Stimulated activated CD4-positive, alpha-beta T cell treated with anti-CD3 and anti-CD28 coated beads, Interleukin-15, amount 100 ng/mL, for 48 hours (primary cell): ENCODE measurements around the gene LRCOL1.

Experiments used
- DNase-seq, 2 donors: peaks; one replicate each; pipeline ENCODE4 v3.0.0-alpha.2; 2020; ENCODE audit warnings: low read depth in 2 of 2

LRCOL1 gene

DNA sequence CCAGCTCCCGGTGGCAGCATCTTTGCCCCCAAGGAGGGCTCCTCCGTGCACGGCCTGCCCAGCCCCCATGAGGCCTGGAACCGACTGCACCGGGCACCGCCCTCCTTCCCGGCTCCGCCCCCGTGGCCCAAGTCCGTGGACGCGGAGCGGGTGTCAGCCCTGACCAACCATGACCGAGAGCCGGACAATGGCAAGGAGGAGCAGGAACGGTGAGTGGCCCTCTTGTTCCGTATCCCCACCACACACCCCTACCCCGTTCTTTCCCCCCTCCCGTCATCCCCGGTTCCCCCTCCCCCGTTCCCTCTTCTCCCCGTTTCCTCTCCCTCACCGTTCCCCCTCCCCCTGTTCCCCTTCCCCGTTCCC lies 28.3 kb downstream of the LRCOL1 start:
- no peak for DNase-seq

DNA sequence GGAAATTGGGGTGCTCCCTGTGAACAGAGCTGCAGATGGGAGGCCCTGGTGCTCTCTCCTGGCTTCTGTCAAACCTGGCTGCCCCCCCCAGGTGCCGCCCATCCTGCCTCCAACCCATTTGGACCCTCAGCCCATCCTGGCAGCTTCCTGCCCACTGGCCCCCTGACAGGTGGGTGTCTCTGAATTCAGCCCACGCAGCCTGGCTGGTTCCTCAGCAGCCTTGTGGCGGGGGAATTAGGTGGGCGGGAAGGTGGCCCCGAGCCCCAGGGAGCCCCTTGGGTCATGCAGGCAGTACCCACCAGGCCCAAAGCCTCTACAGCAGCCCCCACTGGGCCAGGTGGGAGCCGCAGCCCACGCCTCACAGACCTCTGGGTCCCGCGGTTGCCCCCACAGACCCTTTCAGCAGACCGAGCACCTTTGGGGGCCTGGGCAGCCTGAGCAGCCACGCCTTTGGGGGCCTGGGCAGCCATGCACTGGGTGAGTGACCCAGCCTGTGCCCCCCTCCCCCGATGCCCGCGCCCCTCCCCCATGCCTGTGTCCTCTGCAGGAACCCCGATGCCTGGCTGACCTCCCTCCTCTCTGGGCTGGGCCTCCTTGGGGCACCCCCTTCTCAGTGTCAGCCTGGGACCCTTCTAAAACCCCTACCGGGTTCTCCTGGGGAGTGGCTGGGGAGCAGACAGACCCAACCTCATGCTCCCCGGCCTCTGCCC lies 28.9 kb downstream of the LRCOL1 start:
- no peak for DNase-seq

DNA sequence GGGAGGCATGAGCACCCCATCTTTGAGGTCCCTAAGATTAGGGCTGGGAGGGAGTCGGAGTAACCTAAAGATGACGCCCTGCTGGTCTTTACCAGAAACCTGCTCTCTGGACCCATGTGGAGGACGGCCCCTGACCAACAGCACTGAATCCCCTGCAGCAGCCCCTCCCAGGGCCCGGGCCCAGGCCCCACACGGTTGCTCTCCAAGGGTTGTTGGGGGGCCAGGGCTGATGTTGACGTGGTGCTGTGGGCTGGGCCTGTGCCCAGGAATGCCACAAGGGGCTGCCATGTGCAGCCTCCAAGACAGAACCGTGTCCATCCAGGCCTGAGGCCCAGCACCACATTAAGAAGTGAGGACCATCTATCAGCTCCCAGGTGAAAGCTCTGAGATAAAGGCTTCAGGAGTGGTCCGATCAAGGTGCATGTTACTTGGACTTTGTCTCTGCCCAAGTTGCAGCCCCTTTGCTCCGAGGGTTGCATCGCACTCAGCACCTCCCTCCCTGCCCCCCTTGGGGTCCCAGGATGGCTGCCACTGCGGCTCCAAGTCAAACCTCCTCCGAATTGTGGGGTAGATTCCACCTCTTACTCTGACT lies 29.6 kb downstream of the LRCOL1 start:
- DNase-seq, result no peak

DNA sequence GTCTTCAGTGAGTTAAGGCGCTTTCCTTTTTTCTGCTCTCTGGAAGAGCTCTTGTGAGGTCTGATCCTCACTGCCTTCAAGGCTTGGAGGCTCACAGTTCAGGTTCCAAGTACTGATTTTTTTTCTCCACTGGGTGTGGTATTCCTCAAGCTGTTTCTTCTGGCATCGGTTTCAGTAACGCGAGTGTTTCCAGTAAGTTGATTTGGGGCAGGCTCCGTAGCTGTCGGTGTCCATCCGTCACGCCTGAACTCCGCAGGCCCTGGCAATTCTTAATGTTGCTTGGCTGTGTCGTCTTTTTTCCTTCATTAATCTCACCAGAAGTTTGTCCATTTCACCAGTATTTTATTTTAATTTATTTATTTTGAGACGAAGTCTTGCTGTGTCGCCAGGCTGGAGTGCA lies 30.6 kb downstream of the LRCOL1 start:
- no peak for DNase-seq

DNA sequence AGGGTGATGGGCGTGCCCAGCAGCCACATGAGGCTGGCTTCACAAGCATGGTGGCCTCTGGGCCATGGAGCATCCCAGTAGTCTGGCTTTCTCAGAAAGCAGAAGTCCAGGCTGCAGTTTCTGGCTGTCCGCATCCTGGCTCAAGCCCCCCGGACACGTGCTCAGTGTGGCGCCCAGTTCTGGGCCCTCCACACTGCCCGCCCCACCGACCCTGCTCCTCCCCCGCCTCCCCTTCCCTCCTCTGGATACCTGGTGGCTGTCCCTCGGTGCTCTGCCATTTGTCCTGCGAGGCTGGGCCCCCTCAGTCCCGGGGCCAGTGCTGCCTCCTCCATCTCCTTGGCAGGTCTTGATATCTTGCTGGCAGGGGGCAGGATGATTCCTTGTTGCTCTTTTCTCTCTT lies 31.6 kb downstream of the LRCOL1 start:
- DNase-seq, result no peak

DNA sequence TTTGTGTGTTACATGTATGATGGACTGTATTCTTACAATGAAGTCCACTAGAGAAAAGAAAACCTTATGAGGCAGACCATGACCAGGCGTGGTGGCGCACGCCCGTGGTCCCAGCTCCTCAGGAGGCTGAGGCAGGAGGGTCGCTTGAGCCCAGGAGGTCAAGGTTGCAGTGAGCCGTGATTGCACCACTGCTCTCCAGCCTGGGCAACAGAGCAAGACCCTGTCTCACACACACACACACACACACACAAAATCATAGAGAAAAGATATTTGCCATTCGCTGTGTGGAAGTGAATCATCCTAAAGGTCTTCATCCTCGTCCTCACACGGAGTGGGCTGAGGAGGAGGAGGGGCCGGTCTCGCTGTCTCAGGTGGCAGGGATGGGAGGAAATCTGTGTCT lies 32.3 kb downstream of the LRCOL1 start:
- DNase-seq, result no peak

DNA sequence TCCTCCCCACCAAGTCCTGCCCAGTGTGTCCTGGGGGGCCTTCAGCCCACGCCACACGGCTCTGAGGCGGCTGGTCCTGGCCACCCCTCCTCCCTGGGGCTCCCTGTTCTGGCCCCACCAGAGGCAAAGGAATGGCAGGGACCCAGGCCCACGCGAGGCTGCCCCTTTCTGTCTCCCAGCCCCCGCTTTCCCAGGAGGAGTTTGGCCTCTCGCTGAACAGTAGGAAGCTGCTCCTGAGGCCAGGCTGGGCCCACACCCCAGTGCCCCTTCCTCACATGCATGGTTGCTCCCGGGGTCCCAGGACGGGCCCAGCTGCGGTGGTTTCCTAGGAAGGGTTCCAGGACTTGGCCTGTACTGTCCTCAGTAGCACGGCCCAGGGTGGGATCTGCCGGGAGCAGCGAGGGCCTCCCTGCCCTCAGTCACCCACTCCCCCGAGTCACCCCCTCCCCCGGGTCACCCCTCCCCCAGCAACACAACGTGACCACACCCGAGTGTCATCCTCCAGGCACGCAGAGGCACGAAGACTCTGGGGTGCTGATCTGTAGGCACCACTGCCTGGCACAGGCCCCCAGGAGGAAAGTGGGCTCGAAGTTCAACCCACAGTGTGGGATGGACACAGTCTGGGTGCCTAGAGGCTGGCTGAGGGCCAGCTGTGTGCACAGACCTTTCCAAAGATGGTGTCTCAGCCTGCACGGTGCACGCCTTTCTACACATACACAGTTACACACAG lies 33.0 kb downstream of the LRCOL1 start:
- DNase-seq, result no peak

DNA sequence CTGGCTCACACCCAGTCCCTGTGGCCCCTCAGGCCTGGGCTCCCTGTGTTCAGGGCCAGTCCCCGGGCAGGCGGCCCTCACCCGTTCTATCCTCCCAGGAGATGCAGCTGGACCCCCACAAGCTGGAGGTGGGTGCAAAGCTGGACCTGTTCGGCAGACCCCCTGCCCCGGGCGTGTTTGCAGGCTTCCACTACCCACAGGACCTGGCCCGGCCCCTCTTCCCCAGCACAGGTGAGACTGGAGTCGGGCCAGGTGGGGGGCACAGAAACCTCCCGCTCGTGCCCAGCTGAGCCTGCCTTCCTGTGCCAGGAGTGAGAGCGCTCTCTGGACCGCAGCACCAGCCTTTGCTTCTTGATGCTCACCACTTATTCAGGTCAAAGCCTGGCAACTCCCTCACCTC lies 33.7 kb downstream of the LRCOL1 start:
- no peak for DNase-seq

DNA sequence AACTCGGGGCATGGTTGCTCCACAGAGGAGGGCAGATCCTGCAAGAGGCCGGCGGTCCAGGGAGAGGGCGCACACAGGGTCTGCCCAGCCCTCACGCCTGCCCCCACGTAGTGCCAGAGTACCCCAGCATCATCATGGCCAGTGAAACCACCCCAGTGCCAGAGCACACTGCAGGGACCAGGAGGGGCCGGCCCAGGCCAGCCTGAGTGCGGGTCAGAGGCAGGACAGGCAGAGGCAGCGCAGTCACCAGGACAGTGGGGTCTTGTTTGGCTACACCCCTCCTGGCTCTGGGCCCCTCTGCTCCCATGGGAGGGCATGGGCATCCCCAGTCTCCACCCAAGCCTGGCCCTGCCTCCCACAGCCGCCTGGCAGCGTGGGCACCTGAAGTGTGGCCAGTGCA lies 34.7 kb downstream of the LRCOL1 start:
- DNase-seq, result no peak

DNA sequence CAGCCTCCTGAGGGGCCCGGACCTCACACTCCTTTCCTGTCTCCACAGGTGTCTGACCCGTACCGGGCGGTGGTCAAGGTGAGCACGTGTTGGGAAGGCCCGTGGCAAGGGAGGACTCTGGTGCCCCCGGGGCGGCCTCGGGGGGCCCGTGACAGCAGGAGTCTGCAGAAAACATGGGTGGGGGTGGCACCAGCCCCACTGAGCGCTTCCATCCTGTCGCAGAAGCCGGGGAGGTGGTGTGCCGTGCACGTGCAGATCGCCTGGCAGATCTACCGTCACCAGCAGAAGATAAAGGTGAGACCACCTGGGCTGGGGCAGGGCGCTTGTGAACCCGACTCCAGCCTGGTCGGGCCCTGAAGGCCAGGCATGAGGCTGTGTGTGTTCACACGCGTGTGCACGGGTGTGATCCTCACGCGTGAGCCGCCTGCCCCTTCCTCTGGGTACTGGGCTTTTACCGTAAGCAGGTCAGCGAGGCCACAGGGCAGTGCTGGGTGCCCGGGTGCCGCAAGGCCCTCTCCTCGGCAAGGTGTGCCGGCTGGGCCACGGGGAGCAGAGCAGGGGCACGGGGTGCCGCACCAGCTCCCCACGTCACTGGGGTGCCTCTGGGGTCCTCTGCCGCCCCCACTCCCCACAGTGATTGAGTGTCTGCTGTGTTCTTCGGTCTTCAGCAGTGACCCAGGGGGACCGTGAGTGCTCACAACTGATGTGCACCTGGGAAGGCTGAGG lies 35.9 kb downstream of the LRCOL1 start:
- DNase-seq, result no peak

DNA sequence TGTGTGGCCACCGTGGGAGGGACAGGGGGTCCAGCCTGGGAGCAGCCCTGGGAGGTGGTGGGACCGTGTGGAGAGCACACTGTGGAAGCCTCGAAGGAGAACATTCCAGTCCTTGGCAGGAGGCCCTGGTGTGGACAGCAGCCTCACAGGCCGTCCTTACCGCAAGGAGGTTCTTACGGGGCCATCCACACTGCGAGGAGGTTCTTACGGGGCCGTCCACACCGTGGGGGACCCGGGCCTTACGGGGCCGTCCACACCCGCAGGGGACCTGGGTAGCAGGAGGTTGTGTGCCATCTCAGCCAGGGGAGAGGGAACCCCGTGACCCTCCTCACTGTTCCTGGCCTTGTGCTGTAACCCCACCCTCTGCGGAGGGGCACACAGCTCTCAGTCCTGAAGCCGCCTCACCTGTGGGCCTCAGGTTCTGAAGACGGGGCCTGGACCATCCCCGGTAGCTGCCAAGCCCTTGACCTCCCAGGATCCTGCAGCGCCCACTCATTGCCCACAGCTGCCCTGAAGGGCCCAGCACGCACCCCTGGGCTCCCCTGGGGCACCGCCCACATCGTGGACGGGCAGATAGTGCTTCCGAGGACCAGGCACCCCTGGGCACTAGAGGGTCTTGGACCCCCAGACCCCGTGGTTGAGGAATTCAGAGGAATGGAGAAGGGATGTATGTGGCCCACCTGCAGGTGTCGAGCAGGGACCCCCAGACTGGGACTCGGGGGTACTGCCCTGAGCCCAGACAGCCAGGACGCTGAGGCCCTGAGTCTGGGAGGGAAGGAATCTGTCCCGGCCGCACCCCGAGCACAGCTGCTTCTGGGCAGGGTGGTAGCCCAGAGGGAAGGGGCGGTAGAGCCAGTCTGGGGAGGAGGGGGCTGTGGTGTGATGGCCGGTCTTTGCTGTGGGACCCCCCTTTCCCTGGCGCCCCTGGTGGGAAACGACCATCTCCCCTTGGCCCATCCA lies 37.3 kb downstream of the LRCOL1 start:
- DNase-seq, result no peak

DNA sequence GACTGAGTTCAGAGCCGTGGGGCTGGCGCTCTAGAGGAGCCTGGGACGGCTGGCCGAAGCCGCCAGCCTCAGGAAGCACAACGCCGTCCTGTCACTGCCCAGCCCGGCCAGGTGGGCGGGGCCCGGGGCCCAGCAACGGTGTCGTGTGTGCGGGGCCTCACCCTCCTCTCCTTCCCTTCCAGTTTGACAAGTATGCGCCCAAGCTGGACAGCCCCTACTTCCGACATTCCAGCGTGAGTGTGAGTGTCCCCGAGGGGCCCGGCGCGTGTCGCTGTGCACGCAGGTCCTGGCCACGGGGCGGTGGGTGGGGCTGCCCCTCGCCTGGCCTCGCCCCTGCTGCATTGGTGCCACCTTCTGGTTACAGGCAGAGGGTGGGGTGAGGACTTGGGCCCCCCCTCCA lies 38.3 kb downstream of the LRCOL1 start:
- no peak for DNase-seq

DNA sequence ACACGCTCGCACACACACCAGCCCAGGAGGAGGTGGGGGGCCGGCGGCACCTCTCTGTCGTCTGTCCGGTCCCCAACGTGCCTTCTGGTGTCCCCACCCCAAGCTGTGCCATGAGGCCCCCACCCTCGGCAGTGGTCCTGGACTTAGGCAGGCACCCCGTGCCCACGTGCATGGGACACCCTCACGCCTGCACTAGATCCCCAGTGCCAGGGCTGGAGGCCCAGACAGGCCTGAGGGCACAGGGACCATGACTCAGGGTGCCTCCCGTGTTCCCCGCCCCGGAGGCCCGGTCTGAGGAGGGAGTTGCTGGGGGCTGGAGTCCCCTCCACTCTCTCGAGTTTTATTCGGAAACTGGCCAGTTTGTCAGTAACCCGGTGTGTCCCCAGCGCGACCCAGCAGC lies 38.8 kb downstream of the LRCOL1 start:
- DNase-seq, result no peak

DNA sequence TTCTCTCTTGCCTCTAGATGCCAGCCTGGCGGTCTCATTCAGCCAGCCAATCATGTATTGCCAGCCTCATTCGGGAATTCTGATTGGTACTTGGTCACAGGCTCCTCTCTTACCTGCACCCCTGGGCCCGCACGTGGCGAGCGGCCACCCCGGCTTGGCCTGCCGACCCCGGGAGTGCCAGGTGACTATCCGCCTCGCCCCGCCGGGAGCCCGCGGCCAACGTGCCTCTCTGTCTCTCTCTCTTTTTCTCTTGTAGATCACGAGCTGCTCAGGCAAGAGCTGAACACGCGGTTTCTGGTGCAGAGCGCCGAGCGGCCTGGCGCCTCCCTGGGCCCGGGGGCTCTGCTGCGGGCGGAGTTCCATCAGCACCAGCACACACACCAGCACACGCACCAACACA lies 39.3 kb downstream of the LRCOL1 start:
- DNase-seq, result no peak

DNA sequence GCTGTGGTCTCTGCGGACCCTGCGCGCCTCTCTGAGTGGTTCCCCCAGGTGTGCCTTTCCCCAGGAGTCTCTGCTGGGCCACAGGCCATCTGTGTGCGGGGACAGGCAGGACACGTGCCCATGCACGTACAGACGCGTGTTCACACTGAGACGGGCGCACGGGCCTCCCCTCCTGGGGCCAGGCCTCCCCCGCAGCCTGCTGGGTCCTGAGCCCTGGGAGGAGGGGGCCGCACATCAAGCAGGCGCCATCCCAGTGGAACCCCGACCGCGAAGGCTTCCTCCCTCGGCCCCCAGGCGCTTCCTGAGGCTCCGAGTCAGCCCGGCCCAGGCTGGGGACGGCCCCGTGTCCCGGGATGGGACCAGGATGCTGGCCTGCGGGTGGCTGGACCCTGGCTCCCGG lies 39.7 kb downstream of the LRCOL1 start:
- DNase-seq, result no peak

DNA sequence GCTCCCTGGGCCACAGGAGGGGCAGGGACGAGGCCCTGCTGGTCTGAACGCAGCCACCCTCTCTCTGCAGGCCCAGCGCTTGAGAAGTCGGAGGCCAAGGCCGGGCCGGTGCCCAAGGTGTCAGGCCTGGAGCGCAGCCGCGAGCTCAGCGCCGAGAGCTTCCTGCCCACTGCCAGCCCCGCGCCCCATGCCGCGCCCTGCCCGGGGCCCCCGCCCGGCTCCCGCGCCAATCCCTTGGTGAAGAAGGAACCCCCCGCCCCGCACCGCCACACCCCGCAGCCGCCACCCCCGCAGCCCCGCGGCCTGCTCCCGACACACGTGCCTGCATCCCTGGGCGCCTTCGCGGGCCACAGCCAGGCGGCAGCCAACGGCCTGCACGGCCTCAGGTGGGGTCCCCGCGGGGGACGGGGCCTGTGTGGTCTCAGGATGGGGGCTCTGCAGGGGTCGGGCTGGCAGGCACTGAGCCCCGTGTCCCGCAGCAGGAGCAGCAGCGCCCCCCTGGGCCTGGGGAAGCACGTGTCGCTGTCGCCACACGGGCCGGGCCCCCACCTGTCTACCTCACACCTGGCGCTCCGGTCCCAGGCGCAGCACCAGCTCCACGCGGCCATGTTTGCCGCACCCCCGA lies 40.4 kb downstream of the LRCOL1 start:
- no peak for DNase-seq

DNA sequence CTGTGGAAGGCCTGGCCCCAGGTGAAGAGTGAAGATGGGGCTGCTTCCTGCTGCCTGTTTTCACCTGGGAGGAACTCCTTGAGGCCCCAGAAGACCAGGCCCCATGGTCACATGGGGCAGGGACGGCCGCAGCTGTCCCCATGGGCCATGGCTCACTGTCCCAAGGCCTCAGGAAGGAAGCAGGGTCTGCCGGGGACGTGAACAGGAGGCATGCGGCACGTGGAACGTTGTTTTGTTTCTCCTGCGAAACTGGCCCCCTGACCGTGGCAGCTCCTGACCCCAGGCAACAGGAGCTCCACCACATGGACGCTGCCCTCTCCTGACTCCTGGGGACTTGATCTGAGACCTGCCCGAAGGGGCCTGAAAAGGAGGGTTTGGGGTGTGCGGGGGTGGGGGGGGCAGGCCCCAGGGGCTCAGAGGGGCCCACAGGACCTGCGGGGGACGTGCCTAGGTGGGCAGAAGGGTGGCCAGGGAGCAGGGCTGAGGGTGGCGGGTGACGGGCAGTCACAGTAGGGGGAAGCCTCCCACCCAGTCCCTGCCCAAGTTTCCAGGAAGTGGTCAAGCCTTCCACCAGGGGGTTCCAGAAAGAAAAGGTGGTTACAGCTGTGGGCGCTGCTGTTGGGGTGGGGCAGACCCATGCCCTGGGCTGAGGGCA lies 41.4 kb downstream of the LRCOL1 start:
- DNase-seq, result no peak

DNA sequence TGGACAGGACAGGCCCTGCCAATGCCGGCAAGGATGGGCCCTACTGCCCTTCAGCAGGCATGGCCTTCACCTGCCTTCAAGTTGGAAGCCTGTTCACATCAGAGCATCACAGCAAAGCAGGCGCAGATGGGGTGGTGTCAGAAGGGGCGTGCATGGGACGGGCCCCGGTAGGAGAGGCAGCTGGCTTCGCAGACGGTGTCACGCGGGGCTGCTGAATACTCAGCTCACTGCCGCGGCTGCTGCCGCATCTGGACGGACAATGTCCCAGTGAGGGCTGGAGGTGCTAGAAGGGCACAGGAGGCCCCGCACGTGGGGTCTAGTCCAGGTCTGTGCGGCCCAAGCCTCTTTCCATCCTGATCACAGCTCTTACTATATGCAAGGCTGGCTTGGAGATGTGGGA lies 42.1 kb downstream of the LRCOL1 start:
- no peak for DNase-seq

DNA sequence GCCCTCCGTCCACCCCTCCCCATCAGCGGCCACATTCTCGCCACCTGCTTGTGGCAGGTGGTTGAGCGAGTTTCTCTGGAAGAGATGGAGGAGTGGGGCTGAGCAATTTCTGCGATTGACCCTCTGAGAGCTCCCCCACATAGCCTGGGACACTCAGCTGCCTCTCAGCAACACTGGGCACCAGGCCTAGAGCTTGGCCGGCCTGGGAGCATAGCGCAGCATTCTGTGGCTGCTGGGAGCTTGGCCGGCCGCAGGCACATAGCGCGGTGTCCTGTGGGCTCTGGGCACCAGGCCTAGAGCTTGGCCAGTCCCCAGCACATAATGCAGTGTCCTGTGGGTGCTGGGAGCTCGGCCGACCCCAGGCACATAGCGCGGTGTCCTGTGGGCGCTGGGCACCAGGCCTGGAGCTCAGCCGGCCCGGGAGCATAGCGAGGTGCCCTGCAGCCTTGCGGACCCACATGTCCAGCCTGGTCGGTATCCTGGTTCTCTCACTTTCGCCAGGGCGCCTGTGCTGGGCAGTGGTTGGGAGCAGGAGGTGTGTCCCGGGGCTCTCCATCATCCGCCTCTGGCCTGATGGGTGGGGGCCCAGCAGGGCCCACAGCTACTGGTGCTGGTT lies 43.8 kb downstream of the LRCOL1 start:
- no peak for DNase-seq

DNA sequence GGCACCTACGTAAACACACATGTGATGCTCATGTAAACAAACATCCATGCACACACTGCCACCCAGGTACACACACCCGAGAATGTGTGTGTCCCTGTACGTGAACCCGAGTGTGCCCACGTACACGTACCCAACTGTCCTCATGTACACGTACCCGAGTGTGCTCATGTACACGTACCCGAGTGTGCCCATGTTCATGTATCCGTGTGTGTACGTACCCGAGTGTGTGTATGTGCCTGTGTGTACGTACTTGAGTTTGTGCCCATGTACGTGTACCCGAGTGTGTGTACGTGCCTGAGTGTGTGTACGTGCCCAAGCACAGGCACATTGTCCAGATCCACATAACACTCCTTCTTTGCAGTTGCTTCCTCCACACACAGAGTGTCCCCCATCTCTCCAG lies 45.0 kb downstream of the LRCOL1 start:
- no peak for DNase-seq
